ENCODE measurements around the gene CDC37. TPM values are rescaled to one million over a fixed set of nuclear protein-coding genes. Genes with fewer than 3 reads are reported as not detected.
A peak's percentile ranks its signal among the peaks of the same experiment; 100 is the strongest.

CDC37 gene
- total RNA-seq, 1 experiment from 2014 or later, result 204 TPM

DNA sequence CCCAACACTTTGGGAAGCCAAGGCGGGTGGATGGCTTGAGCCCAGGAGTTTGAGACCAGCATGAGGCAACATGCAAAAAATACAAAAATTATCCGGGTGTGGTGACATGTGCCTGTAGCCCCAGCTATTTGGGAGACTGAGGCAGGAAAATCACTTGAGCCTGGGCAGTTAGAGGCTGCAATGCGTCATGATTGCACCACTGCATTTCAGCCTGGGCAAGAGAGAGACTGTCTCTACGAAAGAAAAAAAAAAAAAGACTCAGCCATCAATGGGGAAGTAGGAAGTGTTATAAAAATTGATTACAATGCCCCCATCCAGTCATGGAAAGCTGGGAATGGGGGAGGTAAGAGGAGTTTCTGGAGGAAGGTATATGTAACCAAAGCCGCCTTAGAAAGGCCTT is 28.4 kb downstream of the CDC37 start (continued):
- TF ChIP-seq, protein P1, sequence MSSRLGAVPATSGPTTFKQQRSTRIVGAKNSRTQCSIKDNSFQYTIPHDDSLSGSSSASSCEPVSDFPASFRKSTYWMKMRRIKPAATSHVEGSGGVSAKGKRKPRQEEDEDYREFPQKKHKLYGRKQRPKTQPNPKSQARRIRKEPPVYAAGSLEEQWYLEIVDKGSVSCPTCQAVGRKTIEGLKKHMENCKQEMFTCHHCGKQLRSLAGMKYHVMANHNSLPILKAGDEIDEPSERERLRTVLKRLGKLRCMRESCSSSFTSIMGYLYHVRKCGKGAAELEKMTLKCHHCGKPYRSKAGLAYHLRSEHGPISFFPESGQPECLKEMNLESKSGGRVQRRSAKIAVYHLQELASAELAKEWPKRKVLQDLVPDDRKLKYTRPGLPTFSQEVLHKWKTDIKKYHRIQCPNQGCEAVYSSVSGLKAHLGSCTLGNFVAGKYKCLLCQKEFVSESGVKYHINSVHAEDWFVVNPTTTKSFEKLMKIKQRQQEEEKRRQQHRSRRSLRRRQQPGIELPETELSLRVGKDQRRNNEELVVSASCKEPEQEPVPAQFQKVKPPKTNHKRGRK (CRISPR knock-in tag; IDR thresholded peaks at IDR 0.05; ENCODE audit: borderline replicate concordance), result no peak

DNA sequence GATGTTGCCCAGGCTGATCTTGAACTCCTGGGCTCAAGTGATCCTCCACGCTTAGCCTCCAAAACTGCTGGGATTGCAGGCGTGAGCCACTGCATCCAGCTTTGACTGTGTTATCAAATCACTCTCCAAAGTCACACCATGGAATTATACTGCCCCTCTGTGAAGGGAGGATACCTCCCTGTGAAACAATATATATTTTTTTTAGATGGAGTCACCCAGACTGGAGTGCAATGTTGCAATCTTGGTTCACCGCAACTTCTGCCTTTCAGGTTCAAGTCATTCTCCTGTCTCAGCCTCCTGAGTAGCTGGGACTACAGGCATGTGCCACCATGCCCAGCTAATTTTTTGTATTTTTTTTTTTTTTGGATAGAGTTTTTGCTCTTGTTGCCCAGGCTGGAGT is 30.7 kb downstream of the CDC37 start:
- Mint-ChIP-seq H3K36me3 (peaks cover 23% of the 10 kb centered on the region), H3K27me3 (ENCODE audit: low read depth) (no peaks in the 10 kb centered on the region), H3K4me1 (no peaks in the 10 kb centered on the region), H3K27ac (no peak overlapping the region), H3K4me3 (no peak overlapping the region), H3K9me3 (no peaks in the 10 kb centered on the region)
- ATAC-seq, result no peak
- DNase-seq (ENCODE audit: low spot score), result no peak
- CTCF ChIA-PET, result interaction anchor here (1.8 to 3.2 kb wide), 2 partner anchors 102 to 114 kb away, joined by 7 to 13 read pairs; partner anchors contain the start of gene ICAM1
- POLR2A ChIA-PET, result interaction anchor here (0.6 to 1.2 kb wide), 3 partner anchors 19 to 105 kb away, joined by 3 to 6 read pairs (median 4); partner anchors contain the start of gene RAVER1
- TF ChIP-seq, protein P2, sequence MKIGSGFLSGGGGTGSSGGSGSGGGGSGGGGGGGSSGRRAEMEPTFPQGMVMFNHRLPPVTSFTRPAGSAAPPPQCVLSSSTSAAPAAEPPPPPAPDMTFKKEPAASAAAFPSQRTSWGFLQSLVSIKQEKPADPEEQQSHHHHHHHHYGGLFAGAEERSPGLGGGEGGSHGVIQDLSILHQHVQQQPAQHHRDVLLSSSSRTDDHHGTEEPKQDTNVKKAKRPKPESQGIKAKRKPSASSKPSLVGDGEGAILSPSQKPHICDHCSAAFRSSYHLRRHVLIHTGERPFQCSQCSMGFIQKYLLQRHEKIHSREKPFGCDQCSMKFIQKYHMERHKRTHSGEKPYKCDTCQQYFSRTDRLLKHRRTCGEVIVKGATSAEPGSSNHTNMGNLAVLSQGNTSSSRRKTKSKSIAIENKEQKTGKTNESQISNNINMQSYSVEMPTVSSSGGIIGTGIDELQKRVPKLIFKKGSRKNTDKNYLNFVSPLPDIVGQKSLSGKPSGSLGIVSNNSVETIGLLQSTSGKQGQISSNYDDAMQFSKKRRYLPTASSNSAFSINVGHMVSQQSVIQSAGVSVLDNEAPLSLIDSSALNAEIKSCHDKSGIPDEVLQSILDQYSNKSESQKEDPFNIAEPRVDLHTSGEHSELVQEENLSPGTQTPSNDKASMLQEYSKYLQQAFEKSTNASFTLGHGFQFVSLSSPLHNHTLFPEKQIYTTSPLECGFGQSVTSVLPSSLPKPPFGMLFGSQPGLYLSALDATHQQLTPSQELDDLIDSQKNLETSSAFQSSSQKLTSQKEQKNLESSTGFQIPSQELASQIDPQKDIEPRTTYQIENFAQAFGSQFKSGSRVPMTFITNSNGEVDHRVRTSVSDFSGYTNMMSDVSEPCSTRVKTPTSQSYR (CRISPR knock-in tag; IDR thresholded peaks at IDR 0.05), result no peak
- no peak for TF ChIP-seq NFYB (CRISPR knock-in tag; conservative IDR thresholded peaks at IDR 0.05; ENCODE audit: low read depth)
- no peak for TF ChIP-seq CREB1 (CRISPR knock-in tag; IDR thresholded peaks at IDR 0.05)
- TF ChIP-seq FOXK1 (CRISPR knock-in tag; IDR thresholded peaks at IDR 0.05), result no peak
- TF ChIP-seq SOX15 (CRISPR knock-in tag; IDR thresholded peaks at IDR 0.05), result no peak
- TF ChIP-seq NFATC4 (CRISPR knock-in tag; IDR thresholded peaks at IDR 0.05), result no peak
- no peak for TF ChIP-seq ZNF219 (CRISPR knock-in tag; IDR thresholded peaks at IDR 0.05; ENCODE audit: borderline replicate concordance)
- TF ChIP-seq, protein P3, sequence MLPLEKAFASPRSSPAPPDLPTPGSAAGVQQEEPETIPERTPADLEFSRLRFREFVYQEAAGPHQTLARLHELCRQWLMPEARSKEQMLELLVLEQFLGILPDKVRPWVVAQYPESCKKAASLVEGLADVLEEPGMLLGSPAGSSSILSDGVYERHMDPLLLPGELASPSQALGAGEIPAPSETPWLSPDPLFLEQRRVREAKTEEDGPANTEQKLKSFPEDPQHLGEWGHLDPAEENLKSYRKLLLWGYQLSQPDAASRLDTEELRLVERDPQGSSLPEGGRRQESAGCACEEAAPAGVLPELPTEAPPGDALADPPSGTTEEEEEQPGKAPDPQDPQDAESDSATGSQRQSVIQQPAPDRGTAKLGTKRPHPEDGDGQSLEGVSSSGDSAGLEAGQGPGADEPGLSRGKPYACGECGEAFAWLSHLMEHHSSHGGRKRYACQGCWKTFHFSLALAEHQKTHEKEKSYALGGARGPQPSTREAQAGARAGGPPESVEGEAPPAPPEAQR (CRISPR knock-in tag; IDR thresholded peaks at IDR 0.05), result no peak
- TF ChIP-seq ETV6 (CRISPR knock-in tag; IDR thresholded peaks at IDR 0.05), result no peak
- TF ChIP-seq ZNF423 (CRISPR knock-in tag; IDR thresholded peaks at IDR 0.05), result no peak
- no peak for TF ChIP-seq GTF2I (CRISPR knock-in tag; conservative IDR thresholded peaks at IDR 0.05)
- TF ChIP-seq, protein P4, sequence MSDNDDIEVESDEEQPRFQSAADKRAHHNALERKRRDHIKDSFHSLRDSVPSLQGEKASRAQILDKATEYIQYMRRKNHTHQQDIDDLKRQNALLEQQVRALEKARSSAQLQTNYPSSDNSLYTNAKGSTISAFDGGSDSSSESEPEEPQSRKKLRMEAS (CRISPR knock-in tag; IDR thresholded peaks at IDR 0.05), result no peak

DNA sequence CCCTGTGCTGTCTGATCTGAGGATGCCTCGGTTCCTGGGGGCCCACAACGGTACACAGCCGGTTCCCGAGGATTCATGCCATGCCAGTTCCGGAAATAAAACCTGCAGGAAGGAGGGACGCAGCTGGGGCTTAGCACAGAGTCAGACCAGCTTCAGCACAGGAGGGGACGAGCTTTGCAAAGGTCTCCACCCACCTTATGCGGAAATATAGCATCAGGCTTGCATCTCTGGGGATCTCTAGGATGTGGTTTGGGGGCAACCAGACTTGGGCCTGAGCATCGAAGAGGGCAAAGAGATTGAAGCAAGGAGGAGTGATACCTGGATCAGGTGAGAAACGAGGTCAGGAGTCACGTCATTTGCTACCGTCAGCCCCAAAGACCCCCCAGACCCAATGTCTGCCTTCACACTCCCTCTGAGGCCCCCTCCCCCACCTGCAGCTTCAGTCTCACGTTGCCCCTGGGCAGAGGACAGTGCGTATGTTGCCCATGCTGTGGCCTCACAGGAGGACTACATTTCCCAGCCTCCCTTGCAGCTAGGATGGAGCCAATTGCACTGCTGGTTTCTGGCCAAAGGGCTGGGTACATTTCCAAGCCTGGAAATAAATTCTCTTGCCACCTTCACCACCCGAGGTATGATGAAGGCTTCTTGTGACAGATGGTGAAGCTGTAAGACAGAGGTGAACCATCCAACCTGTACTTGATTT is 35.1 kb downstream of the CDC37 start:
- H3K4me3 Mint-ChIP-seq, result no peak overlapping the region
- ChIA-PET CTCF (interaction anchor here (0.7 to 1.4 kb wide), 2 partner anchors 20 to 48 kb away, joined by 3 to 4 read pairs; no protein-coding TSS in a partner anchor), POLR2A (interaction anchor here (1.2 kb wide), 1 partner anchor 12 kb away, joined by 7 read pairs; the partner anchor contains the start of gene TYK2)
- H3K4me1 Mint-ChIP-seq, result no peaks in the 10 kb centered on the region
- H3K27me3 Mint-ChIP-seq (ENCODE audit: low read depth), result no peaks in the 10 kb centered on the region
- peak; percentile 57 for ATAC-seq
- DNase-seq (ENCODE audit: low spot score), result no peak
- H3K36me3 Mint-ChIP-seq, result peaks cover 32% of the 10 kb centered on the region
- no peaks in the 10 kb centered on the region for H3K9me3 Mint-ChIP-seq
- no peak overlapping the region for H3K27ac Mint-ChIP-seq
- TF ChIP-seq, protein P5, sequence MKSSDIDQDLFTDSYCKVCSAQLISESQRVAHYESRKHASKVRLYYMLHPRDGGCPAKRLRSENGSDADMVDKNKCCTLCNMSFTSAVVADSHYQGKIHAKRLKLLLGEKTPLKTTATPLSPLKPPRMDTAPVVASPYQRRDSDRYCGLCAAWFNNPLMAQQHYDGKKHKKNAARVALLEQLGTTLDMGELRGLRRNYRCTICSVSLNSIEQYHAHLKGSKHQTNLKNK (CRISPR knock-in tag; IDR thresholded peaks at IDR 0.05), result no peak
- TF ChIP-seq SP1 (CRISPR knock-in tag; conservative IDR thresholded peaks at IDR 0.05) (no peak), TEAD4 (CRISPR knock-in tag; IDR thresholded peaks at IDR 0.05) (no peak), GABPB1 (CRISPR knock-in tag; IDR thresholded peaks at IDR 0.05) (no peak), ETV6 (CRISPR knock-in tag; IDR thresholded peaks at IDR 0.05) (no peak)
- TF ChIP-seq, protein P6, sequence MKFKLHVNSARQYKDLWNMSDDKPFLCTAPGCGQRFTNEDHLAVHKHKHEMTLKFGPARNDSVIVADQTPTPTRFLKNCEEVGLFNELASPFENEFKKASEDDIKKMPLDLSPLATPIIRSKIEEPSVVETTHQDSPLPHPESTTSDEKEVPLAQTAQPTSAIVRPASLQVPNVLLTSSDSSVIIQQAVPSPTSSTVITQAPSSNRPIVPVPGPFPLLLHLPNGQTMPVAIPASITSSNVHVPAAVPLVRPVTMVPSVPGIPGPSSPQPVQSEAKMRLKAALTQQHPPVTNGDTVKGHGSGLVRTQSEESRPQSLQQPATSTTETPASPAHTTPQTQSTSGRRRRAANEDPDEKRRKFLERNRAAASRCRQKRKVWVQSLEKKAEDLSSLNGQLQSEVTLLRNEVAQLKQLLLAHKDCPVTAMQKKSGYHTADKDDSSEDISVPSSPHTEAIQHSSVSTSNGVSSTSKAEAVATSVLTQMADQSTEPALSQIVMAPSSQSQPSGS (CRISPR knock-in tag; IDR thresholded peaks at IDR 0.05; ENCODE audit: borderline replicate concordance, low read depth), result no peak
- TF ChIP-seq, protein P7, sequence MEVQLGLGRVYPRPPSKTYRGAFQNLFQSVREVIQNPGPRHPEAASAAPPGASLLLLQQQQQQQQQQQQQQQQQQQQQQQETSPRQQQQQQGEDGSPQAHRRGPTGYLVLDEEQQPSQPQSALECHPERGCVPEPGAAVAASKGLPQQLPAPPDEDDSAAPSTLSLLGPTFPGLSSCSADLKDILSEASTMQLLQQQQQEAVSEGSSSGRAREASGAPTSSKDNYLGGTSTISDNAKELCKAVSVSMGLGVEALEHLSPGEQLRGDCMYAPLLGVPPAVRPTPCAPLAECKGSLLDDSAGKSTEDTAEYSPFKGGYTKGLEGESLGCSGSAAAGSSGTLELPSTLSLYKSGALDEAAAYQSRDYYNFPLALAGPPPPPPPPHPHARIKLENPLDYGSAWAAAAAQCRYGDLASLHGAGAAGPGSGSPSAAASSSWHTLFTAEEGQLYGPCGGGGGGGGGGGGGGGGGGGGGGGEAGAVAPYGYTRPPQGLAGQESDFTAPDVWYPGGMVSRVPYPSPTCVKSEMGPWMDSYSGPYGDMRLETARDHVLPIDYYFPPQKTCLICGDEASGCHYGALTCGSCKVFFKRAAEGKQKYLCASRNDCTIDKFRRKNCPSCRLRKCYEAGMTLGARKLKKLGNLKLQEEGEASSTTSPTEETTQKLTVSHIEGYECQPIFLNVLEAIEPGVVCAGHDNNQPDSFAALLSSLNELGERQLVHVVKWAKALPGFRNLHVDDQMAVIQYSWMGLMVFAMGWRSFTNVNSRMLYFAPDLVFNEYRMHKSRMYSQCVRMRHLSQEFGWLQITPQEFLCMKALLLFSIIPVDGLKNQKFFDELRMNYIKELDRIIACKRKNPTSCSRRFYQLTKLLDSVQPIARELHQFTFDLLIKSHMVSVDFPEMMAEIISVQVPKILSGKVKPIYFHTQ (CRISPR knock-in tag; IDR thresholded peaks at IDR 0.05), result no peak
- TF ChIP-seq, protein P8, sequence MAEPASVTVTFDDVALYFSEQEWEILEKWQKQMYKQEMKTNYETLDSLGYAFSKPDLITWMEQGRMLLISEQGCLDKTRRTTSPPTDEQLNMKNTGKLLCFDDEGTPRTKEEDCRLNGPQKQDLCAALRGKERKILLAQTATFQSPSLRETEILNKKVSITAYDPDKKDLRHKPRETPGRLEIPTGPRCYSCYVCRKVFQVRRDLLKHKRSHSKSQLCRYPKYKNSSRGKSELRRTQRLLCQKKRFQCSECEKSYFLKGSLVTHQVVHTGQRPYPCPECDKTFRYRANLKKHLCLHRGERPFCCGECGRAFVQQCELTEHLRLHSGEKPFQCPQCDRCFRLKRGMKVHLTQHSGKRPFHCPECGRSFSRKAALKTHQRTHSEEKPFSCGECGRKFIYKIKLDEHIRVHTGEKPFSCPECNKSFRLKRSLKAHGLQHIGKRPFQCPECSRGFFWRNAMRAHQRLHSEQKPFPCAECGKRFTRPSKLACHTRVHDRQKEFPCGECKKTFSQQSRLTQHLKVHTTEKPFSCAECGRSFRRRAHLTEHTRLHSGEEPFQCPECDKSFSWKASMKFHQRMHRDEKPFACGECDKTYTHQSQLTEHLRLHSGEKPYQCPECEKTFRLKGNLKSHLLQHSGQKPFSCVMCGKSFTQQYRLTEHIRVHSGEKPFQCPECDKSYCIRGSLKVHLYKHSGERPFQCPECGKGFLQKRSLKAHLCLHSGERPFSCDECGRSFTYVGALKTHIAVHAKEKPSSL (CRISPR knock-in tag; conservative IDR thresholded peaks at IDR 0.05), result no peak
